Activated B cell treated with CpG ODN at 0.5 μM for 24 hours (primary cell): ENCODE results near the gene PPP1R12B. TPM values are rescaled to one million over a fixed set of nuclear protein-coding genes. Genes with fewer than 3 reads are reported as not detected.
"Not testable (repeated sequence)": the region's sequence is repeated elsewhere in the genome, so short reads cannot be mapped to it uniquely, and the experiment has no call there.

ENCODE experiments used
- ATAC-seq: fragments of 200-7000 bp; cut with Tn5 transposase; one replicate; pipeline ENCODE4 v1.10.0; 2021; ENCODE audit warnings: low read depth, mild to moderate bottlenecking, moderate library complexity
- CTCF ChIA-PET: fragments of 350-600 bp; sonication (Branson Sonifier 250); formaldehyde crosslinking; loops from one replicate; lab custom pipeline; 2021; ENCODE audit warnings: antibody characterized with exemption; lab: Charles Lee
- POLR2A ChIA-PET: fragments of 350-600 bp; sonication (Branson Sonifier 250); formaldehyde crosslinking; loops from one replicate; lab custom pipeline; 2021; ENCODE audit warnings: antibody characterized with exemption; lab: Charles Lee
- DNase-seq: peaks from one replicate; pipeline ENCODE4 v3.0.0; 2022
- H3K27ac Mint-ChIP-seq: one replicate; pipeline ENCODE4 v1.8.0; 2020; ENCODE audit warnings: mixed read lengths
- H3K27me3 Mint-ChIP-seq: one replicate; pipeline ENCODE4 v1.8.0; 2021; ENCODE audit warnings: mixed read lengths
- H3K36me3 Mint-ChIP-seq: one replicate; pipeline ENCODE4 v1.8.0; 2021; ENCODE audit warnings: low read depth, mixed read lengths
- H3K4me1 Mint-ChIP-seq: one replicate; pipeline ENCODE4 v1.8.0; 2021; ENCODE audit warnings: mixed read lengths
- H3K4me3 Mint-ChIP-seq: one replicate; pipeline ENCODE4 v1.8.0; 2020; ENCODE audit warnings: mild to moderate bottlenecking, mixed read lengths
- H3K9me3 Mint-ChIP-seq: one replicate; pipeline ENCODE4 v1.8.0; 2020; ENCODE audit warnings: mixed read lengths
- CTCF ChIP-seq: fragments of 200-600 bp; IDR thresholded peaks from one replicate; pipeline ENCODE4 v1.8.0; 2022; ENCODE audit warnings: antibody characterized with exemption, mild to moderate bottlenecking
- intact Hi-C: fragments of 100-400 bp; cut with micrococcal nuclease; formaldehyde crosslinking; loops from one replicate; pipeline ENCODE4 v1.15.1; 2024
- total RNA-seq: library from RNA; stranded (reverse); gene quantifications from 2 replicates; pipeline ENCODE4 v1.2.3, GENCODE V29; 2022

PPP1R12B gene
- total RNA-seq, 1 donor from 2014 or later = 25.7 TPM

- H3K4me1 Mint-ChIP-seq, intact Hi-C loops, ATAC-seq, H3K36me3 Mint-ChIP-seq, POLR2A ChIA-PET, H3K4me3 Mint-ChIP-seq, DNase-seq, H3K27me3 Mint-ChIP-seq, CTCF ChIA-PET, H3K27ac Mint-ChIP-seq, H3K9me3 Mint-ChIP-seq: not testable (repeated sequence)
Measured at GRCh38 chr1:202521484-202521883, 173.0 kb downstream of the PPP1R12B start.

- H3K27ac Mint-ChIP-seq = no peak overlapping the region
- no peak for TF ChIP-seq CTCF
- no peaks in the 10 kb centered on the region for H3K9me3 Mint-ChIP-seq
- ChIA-PET CTCF (no interaction called here), POLR2A (no interaction called here)
- H3K27me3 Mint-ChIP-seq = no peaks in the 10 kb centered on the region
- H3K4me3 Mint-ChIP-seq = no peak overlapping the region
- ATAC-seq (no peak), DNase-seq (no peak)
- H3K36me3 Mint-ChIP-seq = peaks cover 6% of the 10 kb centered on the region
- peaks cover 3% of the 10 kb centered on the region for H3K4me1 Mint-ChIP-seq
- intact Hi-C loops = no loop called here
Measured at GRCh38 chr1:202521886-202522285, 173.4 kb downstream of the PPP1R12B start.

- ATAC-seq, intact Hi-C loops, H3K27ac Mint-ChIP-seq, H3K36me3 Mint-ChIP-seq, H3K4me3 Mint-ChIP-seq, POLR2A ChIA-PET, DNase-seq, H3K27me3 Mint-ChIP-seq, H3K9me3 Mint-ChIP-seq: not testable (repeated sequence)
- H3K4me1 Mint-ChIP-seq = peaks cover 12% of the 10 kb centered on the region
- CTCF ChIA-PET = interaction anchor here (0.5 kb wide), 1 partner anchor 40 kb away, joined by 3 read pairs; no protein-coding TSS in a partner anchor
Measured at GRCh38 chr1:202526056-202526455, 177.6 kb downstream of the PPP1R12B start.

- peaks cover 25% of the 10 kb centered on the region for H3K4me1 Mint-ChIP-seq
- DNase-seq, H3K9me3 Mint-ChIP-seq, H3K4me3 Mint-ChIP-seq, H3K36me3 Mint-ChIP-seq, ATAC-seq, H3K27ac Mint-ChIP-seq, intact Hi-C loops, H3K27me3 Mint-ChIP-seq, POLR2A ChIA-PET, CTCF ChIA-PET: not testable (repeated sequence)
Measured at GRCh38 chr1:202528096-202528722, 179.7 kb downstream of the PPP1R12B start.

GRCh38 chr1:202530686-202531085 lies 182.2 kb downstream of the PPP1R12B start:
- H3K4me3 Mint-ChIP-seq, DNase-seq, H3K27me3 Mint-ChIP-seq, POLR2A ChIA-PET, H3K36me3 Mint-ChIP-seq, H3K9me3 Mint-ChIP-seq, ATAC-seq, CTCF ChIA-PET: not testable (repeated sequence)
- intact Hi-C loops = loop anchor here (5.0 kb wide), 1 partner anchor 37 kb away; no protein-coding TSS in a partner anchor
- H3K27ac Mint-ChIP-seq = peak overlapping the region; percentile 74
- H3K4me1 Mint-ChIP-seq = peaks cover 25% of the 10 kb centered on the region

- H3K27ac Mint-ChIP-seq = peak overlapping the region; percentile 78
- H3K27me3 Mint-ChIP-seq = no peaks in the 10 kb centered on the region
- ChIA-PET POLR2A (no interaction called here), CTCF (no interaction called here)
- ATAC-seq = peak; percentile 25
- H3K9me3 Mint-ChIP-seq = no peaks in the 10 kb centered on the region
- H3K4me3 Mint-ChIP-seq = no peak overlapping the region
- H3K36me3 Mint-ChIP-seq = no peaks in the 10 kb centered on the region
- intact Hi-C loops = loop anchor here (5.0 kb wide), 1 partner anchor 36 kb away; no protein-coding TSS in a partner anchor
- no peak for DNase-seq
- H3K4me1 Mint-ChIP-seq = peaks cover 25% of the 10 kb centered on the region
- TF ChIP-seq CTCF = no peak
Measured at GRCh38 chr1:202531472-202531811, 182.9 kb downstream of the PPP1R12B start.

GRCh38 chr1:202531812-202532616 lies 183.5 kb downstream of the PPP1R12B start:
- DNase-seq, POLR2A ChIA-PET, CTCF ChIA-PET, H3K27me3 Mint-ChIP-seq, H3K36me3 Mint-ChIP-seq, H3K9me3 Mint-ChIP-seq, H3K4me3 Mint-ChIP-seq: not testable (repeated sequence)
- Mint-ChIP-seq H3K27ac (peak overlapping the region; percentile 78), H3K4me1 (peaks cover 25% of the 10 kb centered on the region)
- ATAC-seq = peak; percentile 34
- intact Hi-C loops = loop anchor here (5.0 kb wide), 1 partner anchor 35 kb away; no protein-coding TSS in a partner anchor

- H3K27me3 Mint-ChIP-seq, POLR2A ChIA-PET, intact Hi-C loops, H3K4me3 Mint-ChIP-seq, H3K27ac Mint-ChIP-seq, DNase-seq, H3K36me3 Mint-ChIP-seq, CTCF ChIA-PET, ATAC-seq, H3K9me3 Mint-ChIP-seq: not testable (repeated sequence)
- H3K4me1 Mint-ChIP-seq = peaks cover 25% of the 10 kb centered on the region
Measured at GRCh38 chr1:202539166-202539574, 190.7 kb downstream of the PPP1R12B start.

- H3K4me3 Mint-ChIP-seq, H3K27me3 Mint-ChIP-seq, H3K36me3 Mint-ChIP-seq, ATAC-seq, CTCF ChIA-PET, POLR2A ChIA-PET, H3K27ac Mint-ChIP-seq, intact Hi-C loops, H3K9me3 Mint-ChIP-seq, DNase-seq: not testable (repeated sequence)
- H3K4me1 Mint-ChIP-seq = peaks cover 25% of the 10 kb centered on the region
Measured at GRCh38 chr1:202539583-202539982, 191.1 kb downstream of the PPP1R12B start.
